Smooth muscle cell (in vitro differentiated cells): Measurements from ENCODE around the gene LRRC45. TPM values are rescaled to one million over a fixed set of nuclear protein-coding genes. Genes with fewer than 3 reads are reported as not detected.

Experiments used
- DNase-seq: peaks from one replicate; lab custom pipeline; 2025; ENCODE audit not compliant: unreplicated experiment; lab: John Stamatoyannopoulos, UW
- H2AFZ ChIP-seq: fragments of 200-600 bp; sonication (generic); 2 replicates; pipeline ENCODE4 v1.6.0; 2016; ENCODE audit warnings: antibody characterized with exemption, low read depth, mild to moderate bottlenecking
- H3F3A ChIP-seq: fragments of 200-600 bp; sonication (generic); 2 replicates; pipeline ENCODE4 v1.6.0; 2017; ENCODE audit warnings: antibody characterized with exemption, low read depth
- H3K27ac ChIP-seq: fragments of 200-600 bp; sonication (generic); 2 replicates; pipeline ENCODE4 v1.5.1; 2016; ENCODE audit warnings: low read depth, mild to moderate bottlenecking
- H3K27me3 ChIP-seq: fragments of 200-600 bp; sonication (generic); 2 replicates; pipeline ENCODE4 v1.6.1; 2016; ENCODE audit warnings: low read depth, mild to moderate bottlenecking
- H3K36me3 ChIP-seq: fragments of 200-600 bp; sonication (generic); 2 replicates; pipeline ENCODE4 v1.5.1; 2016; ENCODE audit warnings: low read depth
- H3K4me1 ChIP-seq: fragments of 200-600 bp; sonication (generic); 2 replicates; pipeline ENCODE4 v1.5.1; 2016; ENCODE audit warnings: low read depth
- H3K4me2 ChIP-seq: fragments of 200-600 bp; sonication (generic); 2 replicates; pipeline ENCODE4 v1.6.0; 2016; ENCODE audit warnings: mild to moderate bottlenecking
- H3K4me3 ChIP-seq: fragments of 200-600 bp; sonication (generic); 2 replicates; pipeline ENCODE4 v1.5.1; 2016; ENCODE audit warnings: mild to moderate bottlenecking
- H3K79me2 ChIP-seq: fragments of 200-600 bp; sonication (generic); 2 replicates; pipeline ENCODE4 v1.6.0; 2016; ENCODE audit warnings: low read depth, mild to moderate bottlenecking
- H3K9ac ChIP-seq: fragments of 200-600 bp; sonication (generic); 2 replicates; pipeline ENCODE4 v1.6.0; 2016; ENCODE audit warnings: low read depth
- H3K9me3 ChIP-seq: fragments of 200-600 bp; sonication (generic); replicated peaks from 2 replicates; pipeline ENCODE4 v1.5.1; 2016; ENCODE audit warnings: low read depth
- H4K20me1 ChIP-seq: fragments of 200-600 bp; sonication (generic); 2 replicates; pipeline ENCODE4 v1.6.0; 2016; ENCODE audit warnings: low read depth
- CTCF ChIP-seq: fragments of 200-600 bp; sonication (generic); IDR thresholded peaks from 2 replicates; pipeline ENCODE4 v1.5.1; 2017; ENCODE audit warnings: borderline replicate concordance, mild to moderate bottlenecking, antibody characterized with exemption; ENCODE audit not compliant: insufficient read depth, poor library complexity, severe bottlenecking
- WGBS: methylation state at CpG from one replicate; pipeline ENCODE4 v1.1.7; 2016; ENCODE audit warnings: low lambda C conversion rate; 5-methylcytosine and 5-hydroxymethylcytosine counted together
- polyA plus RNA-seq: library from polyadenylated mRNA; unstranded; fragments of >200 nt; fragmentation: Nextera tagmentation; extraction: Ambion mirVana; gene quantifications from 2 replicates; pipeline ENCODE4 v1.2.1, GENCODE V29; 2016
- total RNA-seq: library from RNA; depleted of rRNA; stranded (reverse); fragments of >200 nt; gene quantifications from 2 replicates; pipeline ENCODE4 v1.2.3, GENCODE V29; 2014

LRRC45 gene
- total RNA-seq (7.0 and 9.6 TPM in 2 replicates), polyA plus RNA-seq (7.4 and 13.5 TPM in 2 replicates)

- Histone ChIP-seq H3K9ac (peak within 1 kb of the TSS; percentile 77), H3F3A (no peaks in the 10 kb centered on the region), H4K20me1 (peaks cover 27% of the 10 kb centered on the region), H3K4me2 (peak within 1 kb of the TSS; percentile 98), H3K36me3 (no peaks in the 10 kb centered on the region), H3K79me2 (peaks cover 3% of the 10 kb centered on the region), H3K4me1 (peaks cover 15% of the 10 kb centered on the region), H3K27ac (no peak within 1 kb of the TSS), H3K4me3 (peak within 1 kb of the TSS; percentile 87), H2AFZ (peak within 1 kb of the TSS; percentile 35), H3K9me3 (no peaks in the 10 kb centered on the region), H3K27me3 (no peaks in the 10 kb centered on the region)
- 1% methylated on average over 31 of the region's 42 CpGs for WGBS
- DNase-seq: peak; percentile 99
- TF ChIP-seq CTCF: no peak
These were observed at the start of gene LRRC45 for GRCh38 chr17:82022981-82023446. LRRC45 (plus strand) TSS chr17:82023305; CDS start chr17:82023644, 339 bp downstream.

GRCh38 chr17:81973432-81973831 is 49.7 kb upstream of the LRRC45 start:
- Histone ChIP-seq H3K9ac (no peak overlapping the region), H2AFZ (no peak overlapping the region)
- no peak for TF ChIP-seq CTCF

GRCh38 chr17:81976332-81977210 is 46.5 kb upstream of the LRRC45 start:
- peaks cover 7% of the 10 kb centered on the region for H3K4me1 ChIP-seq
- H3K9ac ChIP-seq: peak overlapping the region; percentile 95
- peaks cover 3% of the 10 kb centered on the region for H4K20me1 ChIP-seq
- peak overlapping the region; percentile 87 for H3K27ac ChIP-seq
- H3K36me3 ChIP-seq: no peaks in the 10 kb centered on the region
- no peak for DNase-seq
- H3K27me3 ChIP-seq: no peaks in the 10 kb centered on the region
- H3K79me2 ChIP-seq: peaks cover 8% of the 10 kb centered on the region
- H3K9me3 ChIP-seq: no peaks in the 10 kb centered on the region
- H3K4me2 ChIP-seq: peak overlapping the region; percentile 98
- peak overlapping the region; percentile 90 for H2AFZ ChIP-seq
- 32% methylated on average over 30 of the region's 30 CpGs for whole genome bisulfite sequencing
- no peaks in the 10 kb centered on the region for H3F3A ChIP-seq
- peak overlapping the region; percentile 83 for H3K4me3 ChIP-seq
- TF ChIP-seq CTCF: no peak

More at GRCh38 chr17:81973432-81973831, 49.7 kb upstream of the LRRC45 start:
- H3K36me3 ChIP-seq: no peaks in the 10 kb centered on the region
- peaks cover 6% of the 10 kb centered on the region for H3K79me2 ChIP-seq
- no peak overlapping the region for H3K4me3 ChIP-seq
- no peaks in the 10 kb centered on the region for H3F3A ChIP-seq
- no peaks in the 10 kb centered on the region for H4K20me1 ChIP-seq
- no peak overlapping the region for H3K4me2 ChIP-seq
- peaks cover 6% of the 10 kb centered on the region for H3K4me1 ChIP-seq
- H3K9me3 ChIP-seq: no peaks in the 10 kb centered on the region
- H3K27ac ChIP-seq: no peak overlapping the region
- no peaks in the 10 kb centered on the region for H3K27me3 ChIP-seq
- DNase-seq: no peak
